ENCODE measurements around the gene OST4.

The OST4 gene

GRCh38 chr2:27050996-27051901 is 20.2 kb downstream of the OST4 start, which contains the start of gene AGBL5:
TSS of gene AGBL5 (plus strand) at chr2:27051668. CDS start at chr2:27052959, 1,291 bp downstream.
- peak; percentile 97 for DNase-seq

- peak; percentile 94 for DNase-seq
These were observed 21.0 kb downstream of the OST4 start for GRCh38 chr2:27050281-27050995.

GRCh38 chr2:27049422-27050280 is 21.8 kb downstream of the OST4 start:
- DNase-seq: peak; percentile 63

GRCh38 chr2:27042985-27043634 is 28.3 kb downstream of the OST4 start:
- no peak for DNase-seq

- DNase-seq: peak; percentile 47
These were observed 29.2 kb downstream of the OST4 start for GRCh38 chr2:27042159-27042661.

- DNase-seq: no peak
These were observed 29.7 kb downstream of the OST4 start for GRCh38 chr2:27041752-27042151.

GRCh38 chr2:27040282-27040681 is 31.2 kb downstream of the OST4 start:
- no peak for DNase-seq

- no peak for DNase-seq
These were observed 31.6 kb downstream of the OST4 start for GRCh38 chr2:27039871-27040270.

- no peak for DNase-seq
These were observed 32.0 kb downstream of the OST4 start for GRCh38 chr2:27039426-27039825.

GRCh38 chr2:27038631-27039339 is 32.7 kb downstream of the OST4 start:
- DNase-seq: no peak

GRCh38 chr2:27038012-27038411 is 33.4 kb downstream of the OST4 start:
- DNase-seq: no peak

- DNase-seq: no peak
These were observed 38.1 kb downstream of the OST4 start for GRCh38 chr2:27033253-27033852.

GRCh38 chr2:27032495-27033252 is 38.8 kb downstream of the OST4 start, which contains the start of gene TMEM214:
TSS of gene TMEM214 (plus strand) at chr2:27032965. CDS start at chr2:27033016, 51 bp downstream.
- peak; percentile 77 for DNase-seq

GRCh38 chr2:27029051-27029450 is 42.4 kb downstream of the OST4 start:
- no peak for DNase-seq

GRCh38 chr2:27027211-27027651 is 44.2 kb downstream of the OST4 start:
- no peak for DNase-seq

- DNase-seq: no peak
These were observed 45.3 kb downstream of the OST4 start for GRCh38 chr2:27025861-27026851.

- no peak for DNase-seq
These were observed 46.1 kb downstream of the OST4 start for GRCh38 chr2:27025281-27025800.

GRCh38 chr2:27024812-27025211 is 46.6 kb downstream of the OST4 start:
- DNase-seq: no peak

- no peak for DNase-seq
These were observed 47.3 kb downstream of the OST4 start for GRCh38 chr2:27024188-27024587.
